A549 (cell line): ENCODE results near the gene CEBPB. TPM values are rescaled to one million over a fixed set of nuclear protein-coding genes. Genes with fewer than 3 reads are reported as not detected.

Source experiments
- ATAC-seq, 2 experiments: fragments of 200-7000 bp in 1 of 2; fragments of >200 bp in 1 of 2; cut with Nextera tagmentation in 1 of 2; cut with Tn5 transposase in 1 of 2; 3 replicates each; pipeline versions ENCODE4 v1.8.0 to v1.9.1; 2018 to 2020; ENCODE audit warnings: mild to moderate bottlenecking in 1 of 2, moderate library complexity in 1 of 2
- CTCF ChIA-PET: fragments of 300-600 bp; sonication (Branson Sonifier 250); formaldehyde crosslinking; extraction: SDS; loops from one replicate; lab custom pipeline; 2021; ENCODE audit warnings: antibody characterized with exemption, inconsistent platforms; lab: Yijun Ruan, JAX
- POLR2A ChIA-PET: fragments of 350-600 bp; formaldehyde crosslinking; extraction: SDS; loops from one replicate; lab custom pipeline; 2021; ENCODE audit warnings: antibody characterized with exemption, inconsistent platforms; lab: Yijun Ruan, JAX
- DNase-seq, 2 experiments: peaks; one replicate each; pipeline versions ENCODE4 v3.0.0 to v3.0.0-alpha.2; 2011 to 2016; ENCODE audit warnings: low read depth in 1 of 2, low spot score in 1 of 2
- FAIRE-seq: peaks from 2 replicates; lab custom pipeline; 2011; peaks lifted over from hg19 to GRCh38; lab: Jason Lieb, UNC
- H3K27ac ChIP-seq, 2 experiments: fragments of >200 bp; sonication (Bioruptor Twin); formaldehyde crosslinking; 3 replicates each; pipeline ENCODE4 v1.5.1; 2016 to 2017
- H3K4me1 ChIP-seq: fragments of >200 bp; sonication (Bioruptor Twin); formaldehyde crosslinking; 3 replicates; pipeline ENCODE4 v1.6.1; 2016
- H3K4me2 ChIP-seq: fragments of >200 bp; sonication (Bioruptor Twin); formaldehyde crosslinking; 3 replicates; pipeline ENCODE4 v1.6.1; 2016
- H3K4me3 ChIP-seq: fragments of >200 bp; sonication (Bioruptor Twin); formaldehyde crosslinking; 3 replicates; pipeline ENCODE4 v1.5.1; 2016
- H3K9me3 ChIP-seq: fragments of >200 bp; sonication (Bioruptor Twin); formaldehyde crosslinking; 3 replicates; pipeline ENCODE4 v1.6.1; 2016
- BHLHE40 ChIP-seq: IDR thresholded peaks from 2 replicates; pipeline ENCODE4 v1.6.1; 2012; ENCODE audit warnings: low read depth, low read length, inconsistent platforms
- CEBPB ChIP-seq, 2 experiments: fragments of >200 bp in 1 of 2; sonication (Bioruptor Twin) in 1 of 2; formaldehyde crosslinking in 1 of 2; IDR thresholded peaks; 2 replicates each; pipeline ENCODE4 v1.6.1; 2012 to 2016
- CHD4 ChIP-seq: fragments of 200-600 bp; sonication (generic); IDR thresholded peaks from 2 replicates; pipeline ENCODE4 v1.6.1; 2016; ENCODE audit warnings: antibody characterized with exemption, mild to moderate bottlenecking, borderline replicate concordance
- E2F6 ChIP-seq: IDR thresholded peaks from 2 replicates; pipeline ENCODE4 v1.6.1; 2012; ENCODE audit warnings: low read depth, borderline replicate concordance
- EHMT2 ChIP-seq: fragments of 200-600 bp; sonication (generic); IDR thresholded peaks from 2 replicates; pipeline ENCODE4 v1.6.1; 2016; ENCODE audit warnings: antibody characterized with exemption, low read depth, mild to moderate bottlenecking, moderate library complexity
- EP300 ChIP-seq, 2 experiments: fragments of >200 bp; sonication (Bioruptor Twin); formaldehyde crosslinking; IDR thresholded peaks; 2 replicates in 1 of 2; 3 replicates in 1 of 2; pipeline ENCODE4 v1.6.1; 2016 to 2017
- ESRRA ChIP-seq: fragments of 150-350 bp; IDR thresholded peaks from 2 replicates; pipeline ENCODE4 v1.6.1; 2014; ENCODE audit warnings: mild to moderate bottlenecking, low read length, borderline replicate concordance
- HDAC2 ChIP-seq: fragments of 200-600 bp; sonication (generic); IDR thresholded peaks from 2 replicates; pipeline ENCODE4 v1.6.1; 2016
- HOXB13 ChIP-seq: fragments of 250-450 bp; sonication (Bioruptor Pico); IDR thresholded peaks from 2 replicates; pipeline ENCODE4 v1.5.0; 2020; ENCODE audit warnings: low read depth, mild to moderate bottlenecking, moderate library complexity
- JUN ChIP-seq, 2 experiments: fragments of >200 bp; sonication (Bioruptor Twin); formaldehyde crosslinking; IDR thresholded peaks; 2 replicates in 1 of 2; 3 replicates in 1 of 2; pipeline ENCODE4 v1.6.1; 2016 to 2017
- JUNB ChIP-seq: fragments of >200 bp; sonication (Bioruptor Twin); formaldehyde crosslinking; IDR thresholded peaks from 2 replicates; pipeline ENCODE4 v1.6.1; 2016
- KDM1A ChIP-seq: fragments of 200-600 bp; sonication (generic); IDR thresholded peaks from 2 replicates; pipeline ENCODE4 v1.6.1; 2016; ENCODE audit warnings: low read depth, mild to moderate bottlenecking
- NR3C1 ChIP-seq: fragments of >200 bp; sonication (Bioruptor Twin); formaldehyde crosslinking; IDR thresholded peaks from 3 replicates; pipeline ENCODE4 v1.6.1; 2017
- PBX3 ChIP-seq: IDR thresholded peaks from 2 replicates; pipeline ENCODE4 v1.6.1; 2012
- POLR2AphosphoS2 ChIP-seq: conservative IDR thresholded peaks from 2 replicates; pipeline ENCODE4 v1.6.1; 2012; ENCODE audit warnings: low read length, improper control_type of control experiment, inconsistent platforms
- RFX5 ChIP-seq: fragments of 450-650 bp; IDR thresholded peaks from 2 replicates; pipeline ENCODE4 v1.7.1; 2014; ENCODE audit warnings: antibody characterized with exemption, mild to moderate bottlenecking, moderate library complexity
- RNF2 ChIP-seq: fragments of 200-600 bp; sonication (generic); IDR thresholded peaks from 2 replicates; pipeline ENCODE4 v1.6.1; 2016; ENCODE audit warnings: low read depth, mild to moderate bottlenecking, antibody characterized with exemption, moderate library complexity, borderline replicate concordance
- SMC3 ChIP-seq: fragments of >200 bp; sonication (Bioruptor Twin); formaldehyde crosslinking; IDR thresholded peaks from 3 replicates; pipeline ENCODE4 v1.6.1; 2018; ENCODE audit warnings: inconsistent platforms
- SREBF2 ChIP-seq: fragments of 450-650 bp; IDR thresholded peaks from 2 replicates; pipeline ENCODE4 v1.6.1; 2014; ENCODE audit warnings: mild to moderate bottlenecking, moderate library complexity
- TFCP2L1 ChIP-seq: fragments of 250-450 bp; sonication (Bioruptor Pico); IDR thresholded peaks from 2 replicates; pipeline ENCODE4 v1.5.0; 2021; ENCODE audit warnings: mild to moderate bottlenecking
- TP53 ChIP-seq: fragments of 250-450 bp; sonication (Bioruptor Pico); IDR thresholded peaks from 2 replicates; pipeline ENCODE4 v1.5.0; 2021; ENCODE audit warnings: mild to moderate bottlenecking, moderate library complexity
- ZFP36 ChIP-seq: fragments of 450-650 bp; IDR thresholded peaks from 2 replicates; pipeline ENCODE4 v1.6.1; 2014; ENCODE audit warnings: borderline replicate concordance; ENCODE audit not compliant: partially characterized antibody
- whole genome bisulfite sequencing: methylation state at CpG from one replicate; pipeline ENCODE4 v1.1.6; 2017; ENCODE audit errors: missing lambda C conversion rate; 5-methylcytosine and 5-hydroxymethylcytosine counted together
- polyA plus RNA-seq, 4 experiments: library from polyadenylated mRNA; depleted of rRNA in 3 of 4; stranded (reverse); fragments of >200 nt; fragmentation: RNase III in 1 of 4; extraction: RNeasy Plus Mini Kit Qiagen cat#74134 plus additional on column Dnase treatment in 1 of 4; gene quantifications; 2 replicates in 3 of 4; 3 replicates in 1 of 4; pipeline ENCODE4 v1.2.3, GENCODE V29; 2011 to 2017
- TF ChIP-seq, protein P1 (sequence below): IDR thresholded peaks from 2 replicates; pipeline ENCODE4 v1.6.1; 2012

Gene CEBPB
- polyA plus RNA-seq, 2 of the 4 experiments (the other 2 are of a cell fraction): 45.4 to 74.0 TPM

DNA sequence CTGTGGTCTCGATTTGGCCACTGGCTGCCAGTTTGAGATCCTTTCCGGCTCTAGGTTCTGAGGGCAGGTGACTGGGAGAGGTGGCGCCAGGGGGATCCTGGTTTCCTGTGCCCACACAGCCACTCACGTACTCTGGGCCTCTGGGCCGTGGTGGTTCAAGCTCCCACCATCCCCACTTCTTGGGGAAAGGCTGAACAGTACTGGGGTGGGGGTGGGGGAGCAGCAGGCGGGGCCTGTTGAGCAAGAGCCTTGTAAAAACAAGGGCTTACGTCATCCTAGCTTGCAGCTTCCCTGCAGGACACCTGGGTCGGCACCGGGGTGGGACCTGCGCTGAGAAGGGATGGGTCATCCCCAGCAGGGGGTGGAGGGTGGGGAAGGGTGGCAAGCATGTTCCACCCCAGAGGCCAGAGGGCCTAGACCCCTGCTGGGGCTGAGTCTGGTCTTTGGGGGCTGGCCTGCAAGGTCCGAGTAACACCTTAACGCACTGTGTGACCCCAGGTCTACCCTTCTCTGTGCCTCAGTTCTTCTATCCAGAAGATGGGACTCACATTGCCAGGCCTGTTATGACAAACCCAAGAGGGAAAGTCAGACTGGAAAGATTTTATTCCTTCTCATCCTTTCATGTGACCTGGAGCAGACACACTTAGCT lies 3.1 kb upstream of the CEBPB start (continued):
- TF ChIP-seq ESRRA (no peak), BHLHE40 (no peak), CEBPB (IDR thresholded peaks at IDR 0.05) (peak; percentile 95 to 97), JUN (IDR thresholded peaks at IDR 0.05) (peak in 1 of 2 experiments; percentile 89; a peak in 4 of 5 replicates), JUNB (0 out of 2 replicates have a peak, but pooled peaks have one; percentile 41), TP53 (CRISPR knock-in tag) (no peak), POLR2AphosphoS2 (no peak), EP300 (IDR thresholded peaks at IDR 0.05) (peak; percentile 87 to 90; a peak in 4 of 5 replicates)

DNA sequence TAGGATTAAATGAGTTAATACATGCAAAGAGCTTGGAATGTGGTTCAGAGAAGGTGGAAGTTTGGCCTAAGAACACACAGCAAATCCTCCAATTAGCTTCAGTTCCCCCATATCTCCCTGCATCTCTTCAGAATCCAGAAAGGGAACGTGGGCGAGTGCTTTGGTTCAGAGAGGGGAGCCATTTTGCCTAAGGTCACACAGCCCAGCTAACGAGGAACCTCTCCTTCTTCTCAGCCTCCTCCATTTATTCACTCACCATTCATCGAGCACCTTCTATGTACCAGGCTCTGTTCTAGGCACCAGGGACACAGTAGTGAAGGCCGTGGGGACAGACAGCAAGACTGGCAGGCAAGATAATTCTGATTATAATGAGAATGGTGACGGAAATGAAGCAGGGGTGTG lies 2.3 kb upstream of the CEBPB start:
- POLR2A ChIA-PET: interaction anchor here (1.5 kb wide), 1 partner anchor 274 kb away, joined by 5 read pairs; no protein-coding TSS in a partner anchor
- H3K4me1 ChIP-seq: peaks cover 42% of the 10 kb centered on the region
- peak overlapping the region; percentile 67; the same call in 2 of the 3 replicates for H3K4me2 ChIP-seq
- no peak for ATAC-seq
- no peaks in the 10 kb centered on the region for H3K9me3 ChIP-seq
- TF ChIP-seq ZFP36 (peak; percentile 83), E2F6 (no peak), KDM1A (peak; percentile 50; the same call in 1 of the 2 replicates), CHD4 (no peak), NR3C1 (no peak), TFCP2L1 (CRISPR knock-in tag) (peak; percentile 56; the same call in 1 of the 2 replicates), PBX3 (no peak), RNF2 (no peak), HOXB13 (CRISPR knock-in tag) (no peak), SMC3 (no peak), POLR2AphosphoS2 (no peak), SREBF2 (no peak), RFX5 (no peak), EHMT2 (no peak)
- TF ChIP-seq, protein P1, sequence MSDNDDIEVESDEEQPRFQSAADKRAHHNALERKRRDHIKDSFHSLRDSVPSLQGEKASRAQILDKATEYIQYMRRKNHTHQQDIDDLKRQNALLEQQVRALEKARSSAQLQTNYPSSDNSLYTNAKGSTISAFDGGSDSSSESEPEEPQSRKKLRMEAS: no peak
- 91% methylated on average over 6 of the region's 6 CpGs for WGBS
- H3K27ac ChIP-seq: peak overlapping the region; percentile 97 to 98
- no peak overlapping the region for H3K4me3 ChIP-seq
- CTCF ChIA-PET: interaction anchor here (0.9 to 27.5 kb wide), 30 partner anchors 10 to 600 kb away, joined by 3 to 1085 read pairs (median 4); partner anchors contain the start of gene UBE2V1
- FAIRE-seq: no peak
- no peak for DNase-seq

DNA sequence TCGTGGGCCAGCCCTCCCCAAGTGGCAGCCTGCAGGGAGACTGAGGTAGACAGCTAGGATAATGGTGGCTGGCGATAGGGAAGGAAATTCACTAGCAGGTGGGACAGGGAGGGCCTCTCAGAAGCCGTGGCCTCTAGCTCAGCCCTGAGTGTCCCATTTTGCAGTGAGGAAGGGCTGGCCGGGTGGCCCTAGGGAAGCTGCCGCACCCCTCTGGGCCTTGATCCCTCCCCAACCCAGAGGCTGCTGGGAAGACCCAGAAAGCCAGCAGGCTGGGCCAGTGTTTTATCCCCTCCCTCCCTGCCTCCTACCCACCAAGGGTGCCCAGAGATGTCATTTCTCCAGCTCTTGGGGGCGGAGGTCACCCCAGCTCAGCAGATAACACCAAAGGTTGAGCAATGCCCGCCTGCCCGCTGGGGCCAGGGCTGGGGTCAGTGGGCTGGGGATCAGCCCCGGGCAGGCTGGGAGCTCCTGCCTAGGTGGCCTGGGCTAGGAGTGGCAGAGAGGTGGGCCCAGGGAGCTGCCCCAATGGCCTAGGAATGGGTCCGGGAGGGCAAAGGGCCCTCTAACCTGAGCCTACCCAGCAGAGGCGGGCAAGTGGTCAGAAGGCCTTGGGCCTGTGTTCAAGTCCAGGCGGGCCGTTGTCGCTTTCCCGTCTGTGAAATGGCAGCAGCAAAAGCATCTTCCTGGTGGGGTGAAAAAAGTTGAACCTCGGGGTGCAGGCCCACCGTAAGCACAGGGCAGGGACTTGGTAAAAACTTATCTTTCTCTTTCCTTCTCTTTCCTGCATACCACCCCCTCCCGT lies 1.6 kb upstream of the CEBPB start:
- TF ChIP-seq CEBPB (IDR thresholded peaks at IDR 0.05): 0 out of 4 replicates have a peak, but pooled peaks of 1 of the 2 experiments have one; percentile 46
- TF ChIP-seq HDAC2: no peak
- WGBS: 79% methylated on average over 17 of the region's 18 CpGs
- peaks cover 43% of the 10 kb centered on the region for H3K4me1 ChIP-seq
- H3K4me2 ChIP-seq: peak overlapping the region; percentile 92
- DNase-seq (peak in 1 of 2 experiments; percentile 51), FAIRE-seq (no peak), ATAC-seq (peak in 1 of 2 experiments; percentile 5; a peak in 3 of 6 replicates)
- H3K27ac ChIP-seq: peak overlapping the region; percentile 97 to 98
- no peaks in the 10 kb centered on the region for H3K9me3 ChIP-seq
- POLR2A ChIA-PET: interaction anchor here (1.5 kb wide), 1 partner anchor 274 kb away, joined by 5 read pairs; no protein-coding TSS in a partner anchor
- CTCF ChIA-PET: interaction anchor here (0.6 to 27.5 kb wide), 31 partner anchors 10 to 605 kb away, joined by 3 to 1085 read pairs (median 4); partner anchors contain the start of genes BCAS4 and UBE2V1
- no peak overlapping the region for H3K4me3 ChIP-seq
